HepG2 (cell line): Measurements from ENCODE around the gene RAD50. TPM values are rescaled to one million over a fixed set of nuclear protein-coding genes. Genes with fewer than 3 reads are reported as not detected.

Source experiments
- ATAC-seq: fragments of 200-7000 bp; cut with Tn5 transposase; 3 replicates; pipeline ENCODE4 v1.9.1; 2020; ENCODE audit warnings: mild to moderate bottlenecking, moderate library complexity
- BruUV-seq: library from RNA; stranded (reverse); fragments of 400-500 nt; replicated peaks from 2 replicates; lab custom pipeline; 2021; lab: Mats Ljungman, UMichigan
- CTCF ChIA-PET: fragments of 300-600 bp; formaldehyde crosslinking; extraction: SDS; loops from one replicate; lab custom pipeline; 2021; ENCODE audit warnings: low total read pairs, inconsistent platforms, low intra/inter-chr PET ratio; lab: Yijun Ruan, JAX
- POLR2A ChIA-PET: fragments of 350-600 bp; sonication (Branson Sonifier 250); formaldehyde crosslinking; loops from one replicate; lab custom pipeline; 2020; ENCODE audit warnings: antibody characterized with exemption, inconsistent platforms; lab: Yijun Ruan, JAX
- DNase-seq: peaks from one replicate; pipeline ENCODE4 v3.0.0-alpha.2; 2015; ENCODE audit warnings: low spot score
- FAIRE-seq: peaks from 3 replicates; lab custom pipeline; 2011; peaks lifted over from hg19 to GRCh38; lab: Jason Lieb, UNC
- H2AFZ ChIP-seq: one replicate; pipeline ENCODE4 v1.6.1; 2011; ENCODE audit warnings: low read length, inconsistent platforms
- H3K27ac ChIP-seq: fragments of 300-600 bp; 3 replicates; pipeline ENCODE4 v1.8.0; 2011; ENCODE audit warnings: mixed run types, mild to moderate bottlenecking, mixed read lengths, low read length, inconsistent platforms; ENCODE audit not compliant: insufficient read depth; ENCODE audit errors: extremely low read length
- H3K27me3 ChIP-seq, 2 experiments: fragments of 200-600 bp in 1 of 2; 2 replicates in 1 of 2; 3 replicates in 1 of 2; pipeline versions ENCODE4 v1.6.0 to v1.8.0; 2011; ENCODE audit warnings: low read length in 2 of 2, mild to moderate bottlenecking in 2 of 2, moderate library complexity in 2 of 2, inconsistent platforms in 1 of 2; ENCODE audit not compliant: insufficient read depth in 2 of 2, control insufficient read depth in 1 of 2
- H3K36me3 ChIP-seq, 2 experiments: fragments of 200-600 bp in 1 of 2; replicated peaks in 1 of 2; 2 replicates in 1 of 2; 3 replicates in 1 of 2; pipeline versions ENCODE4 v1.5.1 to v1.8.0; 2011; ENCODE audit warnings: low read length in 2 of 2, inconsistent platforms in 1 of 2; ENCODE audit not compliant: insufficient read depth in 2 of 2, control insufficient read depth in 1 of 2
- H3K4me1 ChIP-seq: 2 replicates; pipeline ENCODE4 v1.5.1; 2012; ENCODE audit warnings: low read length, inconsistent platforms; ENCODE audit not compliant: insufficient read depth
- H3K4me2 ChIP-seq: 2 replicates; pipeline ENCODE4 v1.6.0; 2011; ENCODE audit warnings: low read depth, low read length, inconsistent platforms
- H3K4me3 ChIP-seq, 3 experiments: fragments of 200-600 bp in 1 of 3; sonication (generic), shearing (Covaris generic) in 1 of 3; replicated peaks in 1 of 3; 2 replicates each; pipeline ENCODE4 v1.5.1; 2011 to 2016; ENCODE audit warnings: low read length in 3 of 3, inconsistent platforms in 2 of 3, low read depth in 2 of 3, mild to moderate bottlenecking in 2 of 3, control low read depth in 1 of 3, mixed read lengths in 1 of 3; ENCODE audit not compliant: insufficient read depth in 1 of 3
- H3K79me2 ChIP-seq: one replicate; pipeline ENCODE4 v1.6.1; 2011; ENCODE audit warnings: low read length, inconsistent platforms; ENCODE audit not compliant: insufficient read depth
- H3K9ac ChIP-seq: 2 replicates; pipeline ENCODE4 v1.6.0; 2011; ENCODE audit warnings: mild to moderate bottlenecking, low read depth, low read length, inconsistent platforms; ENCODE audit not compliant: insufficient read depth
- H3K9me3 ChIP-seq: 2 replicates; pipeline ENCODE4 v1.5.1; 2012; ENCODE audit warnings: mild to moderate bottlenecking, low read length
- H4K20me1 ChIP-seq: 2 replicates; pipeline ENCODE4 v1.6.0; 2011; ENCODE audit warnings: inconsistent platforms, mild to moderate bottlenecking, low read length, moderate library complexity; ENCODE audit not compliant: insufficient read depth
- HMGA1 ChIP-seq: sonication (generic); formaldehyde crosslinking; conservative IDR thresholded peaks from 2 replicates; pipeline ENCODE4 v1.4.0; 2020; ENCODE audit warnings: missing genetic modification reagents
- HNRNPLL ChIP-seq: fragments of 200-400 bp; formaldehyde crosslinking; IDR thresholded peaks from 2 replicates; pipeline ENCODE4 v1.6.1; 2017; ENCODE audit warnings: mild to moderate bottlenecking, low read depth, low read length; ENCODE audit not compliant: poor library complexity, severe bottlenecking
- KDM2A ChIP-seq: sonication (generic); formaldehyde crosslinking; IDR thresholded peaks from 2 replicates; pipeline ENCODE4 v1.4.0; 2020; ENCODE audit warnings: low read depth, missing genetic modification reagents, borderline replicate concordance
- WGBS: methylation state at CpG from one replicate; pipeline ENCODE4 v1.1.6; 2017; ENCODE audit warnings: low lambda C conversion rate; 5-methylcytosine and 5-hydroxymethylcytosine counted together
- in situ Hi-C: cut with HindIII; loops from 2 replicates; pipeline ENCODE4 v1.10.0; 2017; ENCODE audit warnings: low pct_unique_long_range_greater_than_20kb; ENCODE audit not compliant: extremely low pct_ligation_motif_present
- intact Hi-C: fragments of 100-400 bp; cut with micrococcal nuclease; formaldehyde crosslinking; loops from one replicate; pipeline ENCODE4 v1.10.0; 2022; ENCODE audit not compliant: unreplicated experiment
- polyA plus RNA-seq, 8 experiments: library from polyadenylated mRNA; depleted of rRNA in 3 of 8; stranded (reverse) in 7 of 8; unstranded in 1 of 8; fragments of >200 nt; fragmentation: Illumina TruSeq in 4 of 8; extraction: Trizol in 4 of 8; gene quantifications; 2 replicates each; pipeline versions ENCODE4 v1.2.1 to v1.2.3, GENCODE V29; 2011 to 2016; ENCODE audit warnings: low read depth in 4 of 8, missing spikeins in 1 of 8, mixed read lengths in 1 of 8; ENCODE audit not compliant: insufficient read depth in 1 of 8
- total RNA-seq, 5 experiments: library from RNA; depleted of rRNA; stranded (reverse); fragments of >200 nt; fragmentation: Illumina TruSeq; extraction: Trizol; gene quantifications; 2 replicates each; pipeline ENCODE4 v1.2.3, GENCODE V29; 2016; ENCODE audit warnings: low read depth in 1 of 5
- TF ChIP-seq, protein P1 (sequence below): IDR thresholded peaks from 2 replicates; pipeline ENCODE4 v1.4.0; 2020; ENCODE audit warnings: mild to moderate bottlenecking, missing genetic modification reagents
- TF ChIP-seq, protein P2 (sequence below): sonication (generic); formaldehyde crosslinking; IDR thresholded peaks from 2 replicates; pipeline ENCODE4 v1.5.0; 2020; ENCODE audit warnings: missing genetic modification reagents

RAD50 gene
- total and polyA plus RNA-seq, 2 of the 13 experiments (the other 11 are each of a cell fraction or from before 2014, with no cell fraction given), result 19.2 to 23.4 TPM

GRCh38 chr5:132646583-132647266 is 89.9 kb downstream of the RAD50 start:
- POLR2A ChIA-PET, result no interaction called here

More at GRCh38 chr5:132646583-132647266, 89.9 kb downstream of the RAD50 start:
- Histone ChIP-seq H3K27me3 (no peaks in the 10 kb centered on the region), H3K9me3 (peaks cover 10% of the 10 kb centered on the region; the same call in 1 of the 2 replicates), H3K9ac (no peak overlapping the region), H3K4me1 (peaks cover 18% of the 10 kb centered on the region), H3K4me2 (peak overlapping the region; percentile 4; the same call in 1 of the 2 replicates), H3K79me2 (no peaks in the 10 kb centered on the region), H3K4me3 (no peak overlapping the region), H3K27ac (no peak overlapping the region), H4K20me1 (no peaks in the 10 kb centered on the region), H2AFZ (no peak overlapping the region), H3K36me3 (peaks cover 3 to 11% of the 10 kb centered on the region in 2 experiments)
- ATAC-seq (peak; percentile 32; the same call in 2 of the 3 replicates), DNase-seq (no peak), FAIRE-seq (peak; percentile 34)
- in situ Hi-C loops (no loop called here), intact Hi-C loops (no loop called here)
- 63% methylated on average over 11 of the region's 11 CpGs for WGBS
- TF ChIP-seq HNRNPLL (no peak), HMGA1 (no peak), KDM2A (CRISPR knock-in tag) (peak; percentile 38; the same call in 1 of the 2 replicates)
- TF ChIP-seq, protein P1, sequence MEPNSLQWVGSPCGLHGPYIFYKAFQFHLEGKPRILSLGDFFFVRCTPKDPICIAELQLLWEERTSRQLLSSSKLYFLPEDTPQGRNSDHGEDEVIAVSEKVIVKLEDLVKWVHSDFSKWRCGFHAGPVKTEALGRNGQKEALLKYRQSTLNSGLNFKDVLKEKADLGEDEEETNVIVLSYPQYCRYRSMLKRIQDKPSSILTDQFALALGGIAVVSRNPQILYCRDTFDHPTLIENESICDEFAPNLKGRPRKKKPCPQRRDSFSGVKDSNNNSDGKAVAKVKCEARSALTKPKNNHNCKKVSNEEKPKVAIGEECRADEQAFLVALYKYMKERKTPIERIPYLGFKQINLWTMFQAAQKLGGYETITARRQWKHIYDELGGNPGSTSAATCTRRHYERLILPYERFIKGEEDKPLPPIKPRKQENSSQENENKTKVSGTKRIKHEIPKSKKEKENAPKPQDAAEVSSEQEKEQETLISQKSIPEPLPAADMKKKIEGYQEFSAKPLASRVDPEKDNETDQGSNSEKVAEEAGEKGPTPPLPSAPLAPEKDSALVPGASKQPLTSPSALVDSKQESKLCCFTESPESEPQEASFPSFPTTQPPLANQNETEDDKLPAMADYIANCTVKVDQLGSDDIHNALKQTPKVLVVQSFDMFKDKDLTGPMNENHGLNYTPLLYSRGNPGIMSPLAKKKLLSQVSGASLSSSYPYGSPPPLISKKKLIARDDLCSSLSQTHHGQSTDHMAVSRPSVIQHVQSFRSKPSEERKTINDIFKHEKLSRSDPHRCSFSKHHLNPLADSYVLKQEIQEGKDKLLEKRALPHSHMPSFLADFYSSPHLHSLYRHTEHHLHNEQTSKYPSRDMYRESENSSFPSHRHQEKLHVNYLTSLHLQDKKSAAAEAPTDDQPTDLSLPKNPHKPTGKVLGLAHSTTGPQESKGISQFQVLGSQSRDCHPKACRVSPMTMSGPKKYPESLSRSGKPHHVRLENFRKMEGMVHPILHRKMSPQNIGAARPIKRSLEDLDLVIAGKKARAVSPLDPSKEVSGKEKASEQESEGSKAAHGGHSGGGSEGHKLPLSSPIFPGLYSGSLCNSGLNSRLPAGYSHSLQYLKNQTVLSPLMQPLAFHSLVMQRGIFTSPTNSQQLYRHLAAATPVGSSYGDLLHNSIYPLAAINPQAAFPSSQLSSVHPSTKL (CRISPR knock-in tag), result no peak
- TF ChIP-seq, protein P2, sequence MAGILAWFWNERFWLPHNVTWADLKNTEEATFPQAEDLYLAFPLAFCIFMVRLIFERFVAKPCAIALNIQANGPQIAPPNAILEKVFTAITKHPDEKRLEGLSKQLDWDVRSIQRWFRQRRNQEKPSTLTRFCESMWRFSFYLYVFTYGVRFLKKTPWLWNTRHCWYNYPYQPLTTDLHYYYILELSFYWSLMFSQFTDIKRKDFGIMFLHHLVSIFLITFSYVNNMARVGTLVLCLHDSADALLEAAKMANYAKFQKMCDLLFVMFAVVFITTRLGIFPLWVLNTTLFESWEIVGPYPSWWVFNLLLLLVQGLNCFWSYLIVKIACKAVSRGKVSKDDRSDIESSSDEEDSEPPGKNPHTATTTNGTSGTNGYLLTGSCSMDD (CRISPR knock-in tag), result no peak
- no TSS peak for BruUV-seq
- CTCF ChIA-PET, result no interaction called here
